Peyer's patch (tissue), 4 donors: ENCODE measurements around the gene TMEM108. TPM values are rescaled to one million over a fixed set of nuclear protein-coding genes. Genes with fewer than 3 reads are reported as not detected.

Experiments
- DNase-seq, 3 donors: peaks; one replicate each; pipeline ENCODE4 v3.0.0-alpha.2; 2017 to 2019
- H3K27ac ChIP-seq, 4 donors: fragments of 200-600 bp; sonication (generic); one replicate each; pipeline ENCODE4 v1.5.1; 2016 to 2019
- H3K27me3 ChIP-seq, 2 donors: fragments of 200-600 bp; sonication (generic); one replicate each; pipeline ENCODE4 v1.5.1; 2019
- H3K36me3 ChIP-seq, 3 donors: fragments of 200-600 bp; sonication (generic); one replicate each; pipeline ENCODE4 v1.5.1; 2016 to 2019
- H3K4me1 ChIP-seq, 4 donors: fragments of 200-600 bp; sonication (generic); one replicate each; pipeline ENCODE4 v1.5.1; 2016 to 2019
- H3K4me3 ChIP-seq, 4 donors: fragments of 200-600 bp; sonication (generic); 1 replicate in 3 of 4; 2 replicates in 1 of 4; pipeline ENCODE4 v1.5.1; 2016 to 2019; ENCODE audit warnings: mild to moderate bottlenecking in 1 of 4
- H3K9me3 ChIP-seq, 4 donors: fragments of 200-600 bp; sonication (generic); one replicate each; pipeline ENCODE4 v1.5.1; 2016 to 2019; ENCODE audit warnings: mild to moderate bottlenecking in 1 of 4
- POLR2A ChIP-seq, 2 donors: fragments of 450-650 bp; IDR thresholded peaks; one replicate each; pipeline ENCODE4 v1.5.1; 2017; ENCODE audit warnings: antibody characterized with exemption in 2 of 2, mild to moderate bottlenecking in 2 of 2, moderate library complexity in 2 of 2
- total RNA-seq, 4 donors: library from RNA; depleted of rRNA; stranded (reverse); fragments of >200 nt; gene quantifications; one replicate each; pipeline ENCODE4 v1.1.0, GENCODE V29; 2016
- TF ChIP-seq, protein P1 (sequence below), 6 experiments: fragments of 450-650 bp in 4 of 6; fragments of 200-600 bp in 2 of 6; sonication (generic) in 1 of 6; IDR thresholded peaks; one replicate each; pipeline ENCODE4 v1.5.1; 2017 to 2019; ENCODE audit warnings: antibody characterized with exemption in 6 of 6, mild to moderate bottlenecking in 3 of 6, moderate library complexity in 1 of 6

The TMEM108 gene
- total RNA-seq, 4 donors from 2014 or later = 1.4 to 1.7 TPM; not detected in 2

DNA sequence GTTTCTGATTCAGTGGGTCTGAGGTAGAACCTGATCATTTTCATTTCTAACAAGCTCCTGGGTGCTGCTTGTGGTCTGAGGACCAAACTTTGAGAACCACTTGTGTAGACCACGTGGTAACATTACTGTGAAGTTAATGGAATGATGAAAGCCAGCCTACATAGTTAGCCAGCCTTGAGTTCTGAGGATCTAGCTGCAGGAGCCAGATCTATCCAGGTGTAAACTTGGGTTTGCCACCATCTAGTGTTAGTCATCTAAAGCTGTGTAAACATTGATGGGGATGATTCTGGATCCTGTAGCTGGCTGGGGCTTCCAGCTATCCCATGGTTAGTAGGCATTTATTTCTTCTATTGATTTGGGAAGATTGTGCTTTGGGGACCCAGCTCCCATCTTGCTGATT lies 170.0 kb downstream of the TMEM108 start:
- H3K27me3 ChIP-seq = no peaks in the 10 kb centered on the region
- H3K4me3 ChIP-seq = no peak overlapping the region
- TF ChIP-seq, protein P1, sequence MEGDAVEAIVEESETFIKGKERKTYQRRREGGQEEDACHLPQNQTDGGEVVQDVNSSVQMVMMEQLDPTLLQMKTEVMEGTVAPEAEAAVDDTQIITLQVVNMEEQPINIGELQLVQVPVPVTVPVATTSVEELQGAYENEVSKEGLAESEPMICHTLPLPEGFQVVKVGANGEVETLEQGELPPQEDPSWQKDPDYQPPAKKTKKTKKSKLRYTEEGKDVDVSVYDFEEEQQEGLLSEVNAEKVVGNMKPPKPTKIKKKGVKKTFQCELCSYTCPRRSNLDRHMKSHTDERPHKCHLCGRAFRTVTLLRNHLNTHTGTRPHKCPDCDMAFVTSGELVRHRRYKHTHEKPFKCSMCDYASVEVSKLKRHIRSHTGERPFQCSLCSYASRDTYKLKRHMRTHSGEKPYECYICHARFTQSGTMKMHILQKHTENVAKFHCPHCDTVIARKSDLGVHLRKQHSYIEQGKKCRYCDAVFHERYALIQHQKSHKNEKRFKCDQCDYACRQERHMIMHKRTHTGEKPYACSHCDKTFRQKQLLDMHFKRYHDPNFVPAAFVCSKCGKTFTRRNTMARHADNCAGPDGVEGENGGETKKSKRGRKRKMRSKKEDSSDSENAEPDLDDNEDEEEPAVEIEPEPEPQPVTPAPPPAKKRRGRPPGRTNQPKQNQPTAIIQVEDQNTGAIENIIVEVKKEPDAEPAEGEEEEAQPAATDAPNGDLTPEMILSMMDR (IDR thresholded peaks at IDR 0.05) = no peak
- no peak for TF ChIP-seq POLR2A (IDR thresholded peaks at IDR 0.05)
- H3K9me3 ChIP-seq = no peaks in the 10 kb centered on the region
- DNase-seq = no peak
- no peaks in the 10 kb centered on the region for H3K4me1 ChIP-seq
- no peak overlapping the region for H3K27ac ChIP-seq
- H3K36me3 ChIP-seq = no peaks in the 10 kb centered on the region

DNA sequence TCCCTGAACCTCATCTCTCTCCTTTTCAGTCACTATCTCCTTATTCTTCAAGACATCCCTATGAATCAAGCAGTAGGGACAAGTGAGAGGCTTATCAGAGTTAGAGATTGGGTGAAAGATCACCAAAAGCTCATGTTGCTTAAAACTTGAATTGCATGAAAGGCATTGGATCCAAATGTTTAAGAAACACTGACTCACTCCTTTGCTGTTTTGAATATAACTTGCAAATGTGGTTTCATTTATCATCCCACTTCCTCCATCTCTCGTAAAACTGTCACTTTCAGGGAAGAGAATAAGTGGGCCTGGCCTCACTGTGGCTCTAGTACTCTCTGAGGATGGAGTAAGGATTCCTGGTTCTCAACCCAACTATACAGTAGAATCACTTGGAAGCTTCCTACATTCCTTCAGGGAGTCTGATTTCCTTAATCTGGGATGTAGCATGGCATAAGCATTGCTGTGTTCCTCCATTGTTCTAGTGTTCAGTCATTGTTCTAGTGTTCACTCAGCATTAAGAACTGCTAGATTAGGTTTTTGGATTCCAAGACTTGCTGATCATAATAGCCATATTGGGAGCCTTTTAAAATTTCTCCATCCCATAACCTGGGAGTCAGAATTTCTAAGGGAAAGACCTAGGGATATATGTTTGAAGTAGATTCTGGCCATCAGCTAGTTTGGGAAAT lies 171.8 kb downstream of the TMEM108 start:
- no peaks in the 10 kb centered on the region for H3K4me1 ChIP-seq
- no peak for DNase-seq
- H3K27me3 ChIP-seq = no peaks in the 10 kb centered on the region

DNA sequence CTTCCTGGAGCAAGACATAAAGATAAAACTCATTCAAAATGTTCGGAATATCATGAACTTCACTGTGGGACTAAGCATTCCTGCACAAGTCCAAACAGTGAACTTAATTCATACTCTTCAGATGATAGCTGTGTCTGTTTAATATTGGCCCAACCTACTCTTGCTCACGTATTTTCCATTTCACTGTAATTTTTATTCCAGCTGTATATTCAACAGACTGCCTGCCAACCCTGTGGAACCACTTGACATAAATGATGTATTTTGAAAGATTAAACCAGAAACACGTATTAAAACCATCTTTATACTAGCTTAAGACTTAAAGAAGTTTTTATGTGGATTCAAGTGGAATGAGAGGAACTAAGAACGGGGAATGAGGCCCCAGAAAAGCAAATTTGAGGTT lies 172.5 kb downstream of the TMEM108 start:
- no peaks in the 10 kb centered on the region for H3K27me3 ChIP-seq
- H3K36me3 ChIP-seq = no peaks in the 10 kb centered on the region
- H3K4me1 ChIP-seq = no peaks in the 10 kb centered on the region
- no peak overlapping the region for H3K4me3 ChIP-seq
- H3K27ac ChIP-seq = no peak overlapping the region
- no peaks in the 10 kb centered on the region for H3K9me3 ChIP-seq
- TF ChIP-seq, protein P1 (IDR thresholded peaks at IDR 0.05) = no peak
- no peak for TF ChIP-seq POLR2A (IDR thresholded peaks at IDR 0.05)
- DNase-seq = no peak

More for the DNA sequence above, 171.8 kb downstream of the TMEM108 start:
- Histone ChIP-seq H3K4me3 (no peak overlapping the region), H3K27ac (no peak overlapping the region), H3K9me3 (no peaks in the 10 kb centered on the region), H3K36me3 (no peaks in the 10 kb centered on the region)
- no peak for TF ChIP-seq POLR2A (IDR thresholded peaks at IDR 0.05)
- TF ChIP-seq, protein P1 (IDR thresholded peaks at IDR 0.05) = no peak

GRCh38 chr3:133211449-133211848 lies 173.3 kb downstream of the TMEM108 start:
- no peak for TF ChIP-seq POLR2A (IDR thresholded peaks at IDR 0.05)
- TF ChIP-seq, protein P1 (IDR thresholded peaks at IDR 0.05) = no peak
- no peaks in the 10 kb centered on the region for H3K4me1 ChIP-seq
- H3K27ac ChIP-seq = no peak overlapping the region
- no peaks in the 10 kb centered on the region for H3K9me3 ChIP-seq
- no peaks in the 10 kb centered on the region for H3K27me3 ChIP-seq
- no peak for DNase-seq
- H3K36me3 ChIP-seq = no peaks in the 10 kb centered on the region
- no peak overlapping the region for H3K4me3 ChIP-seq

DNA sequence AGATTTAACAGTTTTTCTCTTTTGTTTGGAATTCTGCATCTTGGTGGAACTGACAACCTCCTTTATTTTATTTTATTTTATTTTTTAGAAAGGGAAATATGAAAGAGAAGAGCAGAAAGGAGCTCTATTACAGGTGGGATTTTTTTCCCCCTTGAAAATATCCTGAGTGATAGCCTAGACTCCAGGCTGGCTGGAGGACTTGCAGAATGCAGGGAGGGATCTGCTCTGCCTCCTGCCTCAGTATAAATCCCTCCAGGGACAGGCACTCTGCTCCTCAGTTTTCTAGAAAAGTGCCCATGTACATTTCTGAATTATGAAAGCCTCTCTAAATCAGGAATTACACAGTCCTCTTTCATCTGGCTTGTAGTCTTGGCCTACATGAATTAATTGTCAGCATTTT lies 173.7 kb downstream of the TMEM108 start:
- Histone ChIP-seq H3K4me3 (no peak overlapping the region), H3K27ac (no peak overlapping the region), H3K27me3 (no peaks in the 10 kb centered on the region), H3K9me3 (no peaks in the 10 kb centered on the region), H3K4me1 (no peaks in the 10 kb centered on the region), H3K36me3 (no peaks in the 10 kb centered on the region)
- no peak for DNase-seq
- TF ChIP-seq, protein P1 (IDR thresholded peaks at IDR 0.05) = no peak
- TF ChIP-seq POLR2A (IDR thresholded peaks at IDR 0.05) = no peak
